Measurements from ENCODE around the gene TMEM132D. TPM values are rescaled to one million over a fixed set of nuclear protein-coding genes. Genes with fewer than 3 reads are reported as not detected.

TMEM132D gene
- total and polyA plus RNA-seq, 2 of the 8 experiments (the other 6 are each of a cell fraction or from before 2014, with no cell fraction given) = 3.5 to 10.1 TPM

GRCh38 chr12:129241852-129242251, 662.0 kb downstream of the TMEM132D start:
- Histone ChIP-seq H2BK20ac (ENCODE audit: low read length) (no peak overlapping the region), H3K23me2 (ENCODE audit: low read depth, low read length) (no peaks in the 10 kb centered on the region), H4K5ac (ENCODE audit: insufficient read length, low read depth, low read length) (no peak overlapping the region), H3K4me3 (ENCODE audit: extremely low read depth in 1 of 4, insufficient read depth in 2 of 4, low read depth in 3 of 4, low read length in 4 of 4) (no peak overlapping the region), H2AK5ac (ENCODE audit: low read depth, low read length) (no peak overlapping the region), H3K27ac (ENCODE audit: low read depth, low read length) (no peak overlapping the region), H3K18ac (ENCODE audit: extremely low read depth, low read length) (no peak overlapping the region), H4K8ac (ENCODE audit: extremely low read depth, insufficient read depth, low read length) (no peak overlapping the region), H3K79me2 (ENCODE audit: control insufficient read depth in 1 of 2, insufficient read depth in 2 of 2, low read length in 2 of 2) (no peaks in the 10 kb centered on the region), H4K91ac (replicated peaks; ENCODE audit: insufficient read length, low read length) (no peak overlapping the region), H3K23ac (ENCODE audit: insufficient read length) (no peak overlapping the region), H2BK12ac (ENCODE audit: low read depth, low read length) (no peak overlapping the region), H2BK5ac (ENCODE audit: low read depth, low read length) (no peak overlapping the region), H3K79me1 (ENCODE audit: low read depth, low read length) (no peaks in the 10 kb centered on the region), H3K27me3 (replicated peaks in 1 of 4; ENCODE audit: control insufficient read depth in 3 of 4, extremely low read depth in 1 of 4, insufficient read depth in 3 of 4, low read length in 3 of 4) (no peaks in the 10 kb centered on the region), H3K4me2 (ENCODE audit: insufficient read depth in 1 of 2, low read depth in 2 of 2, low read length in 2 of 2) (no peak overlapping the region), H3K36me3 (ENCODE audit: control insufficient read depth in 2 of 4, insufficient read depth in 4 of 4, low read length in 3 of 4) (no peaks in the 10 kb centered on the region), H3K56ac (replicated peaks; ENCODE audit: insufficient read length, low read depth, low read length) (no peak overlapping the region), H3K4ac (replicated peaks; ENCODE audit: insufficient read length, low read depth, low read length) (no peak overlapping the region), H3K4me1 (replicated peaks in 1 of 4; ENCODE audit: control insufficient read depth in 3 of 4, insufficient read depth in 4 of 4, low read length in 3 of 4) (no peaks in the 10 kb centered on the region), H2BK15ac (ENCODE audit: low read length) (no peak overlapping the region), H3K9ac (replicated peaks in 1 of 4; ENCODE audit: extremely low read depth in 1 of 4, low read depth in 3 of 4, low read length in 3 of 4) (no peak overlapping the region), H2BK120ac (replicated peaks; ENCODE audit: low read depth, low read length) (no peak overlapping the region), H4K20me1 (replicated peaks in 1 of 2; ENCODE audit: control insufficient read depth in 1 of 2, insufficient read depth in 2 of 2, low read length in 2 of 2) (no peaks in the 10 kb centered on the region), H2AFZ (ENCODE audit: low read length) (no peak overlapping the region), H3K14ac (ENCODE audit: insufficient read length) (no peak overlapping the region), H3K9me3 (ENCODE audit: insufficient read depth in 2 of 2, low read depth in 1 of 2, low read length in 1 of 2) (no peaks in the 10 kb centered on the region)
- POLR2A ChIA-PET (ENCODE audit: partially characterized antibody) = no interaction called here
- CTCF ChIA-PET (ENCODE audit: partially characterized antibody) = no interaction called here
- FAIRE-seq (no peak), DNase-seq (ENCODE audit: low read depth in 1 of 2, low spot score in 2 of 2) (no peak)
- WGBS, 2 experiments (ENCODE audit: extremely low coverage in 1 of 2, insufficient coverage in 1 of 2, insufficient read length in 1 of 2, insufficient replicate concordance in 2 of 2, low coverage in 1 of 2, low lambda C conversion rate in 2 of 2, missing lambda C conversion rate in 1 of 2) = 80% methylated on average over 1 of the region's 1 CpG; no CpG with 5 or more reads in 1 of the 2 experiments
- TF ChIP-seq CBX5 (IDR thresholded peaks at IDR 0.05; ENCODE audit: low read depth, low read length) (no peak), MAFK (IDR thresholded peaks at IDR 0.05; ENCODE audit: low read depth, low read length) (no peak), SP1 (IDR thresholded peaks at IDR 0.05; ENCODE audit: low read depth, low read length) (no peak), FOSL1 (IDR thresholded peaks at IDR 0.05; ENCODE audit: insufficient read depth, low read depth, low read length) (no peak), ASH2L (IDR thresholded peaks at IDR 0.05; ENCODE audit: low read length) (no peak), RFX5 (IDR thresholded peaks at IDR 0.05; ENCODE audit: borderline replicate concordance, low read depth, low read length) (no peak), TEAD4 (IDR thresholded peaks at IDR 0.05; ENCODE audit: low read depth, low read length) (no peak)

Measured in H1 (cell line).